ENCODE data around the gene FILIP1. TPM values are rescaled to one million over a fixed set of nuclear protein-coding genes. Genes with fewer than 3 reads are reported as not detected.

Gene FILIP1
- polyA plus RNA-seq, 1 of the 3 experiments (the other 2 are of a cell fraction) = 0.03 TPM

DNA sequence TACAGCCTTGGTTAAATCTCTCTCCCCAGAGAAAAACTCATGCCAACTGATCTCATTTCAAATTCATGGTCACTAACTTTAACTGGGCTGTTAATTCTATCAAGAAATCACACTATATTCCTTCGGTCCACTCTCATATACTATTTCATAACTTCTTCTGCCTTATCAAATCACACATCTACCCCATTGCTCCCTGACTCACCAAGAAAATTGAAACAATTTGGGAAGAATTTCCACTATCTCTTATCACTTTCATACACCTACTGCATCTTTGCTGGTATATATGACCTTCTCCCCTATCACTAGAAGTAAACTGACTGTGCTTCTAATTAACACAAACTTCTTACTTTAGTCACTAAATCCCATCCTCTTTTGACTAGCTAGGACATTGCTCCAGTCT lies 102.3 kb downstream of the FILIP1 start:
- no peak for TF ChIP-seq MEF2A (IDR thresholded peaks at IDR 0.05; ENCODE audit: borderline replicate concordance, low read depth)
- 20% methylated on average over 1 of the region's 1 CpG for WGBS (ENCODE audit: low lambda C conversion rate)
- no peak overlapping the region for H3K27ac ChIP-seq (ENCODE audit: low read depth in 2 of 2, low read length in 1 of 2)
- H3F3A ChIP-seq (replicated peaks; ENCODE audit: insufficient read depth) = no peaks in the 10 kb centered on the region
- H3K9me2 ChIP-seq = no peaks in the 10 kb centered on the region
- no peak overlapping the region for H3K9ac ChIP-seq
- no peaks in the 10 kb centered on the region for H3K4me1 ChIP-seq (ENCODE audit: control insufficient read depth in 1 of 2, insufficient read depth in 2 of 2, low read depth in 1 of 2, low read length in 1 of 2)
- DNase-seq = no peak
- H3K4me3 ChIP-seq (ENCODE audit: low read depth in 2 of 2, low read length in 1 of 2) = no peak overlapping the region
- no peaks in the 10 kb centered on the region for H3K36me3 ChIP-seq (replicated peaks in 1 of 2; ENCODE audit: control insufficient read depth in 1 of 2, insufficient read depth in 2 of 2, low read length in 1 of 2)
- H3K27me3 ChIP-seq (ENCODE audit: insufficient read depth) = no peaks in the 10 kb centered on the region
- H3K9me3 ChIP-seq = no peaks in the 10 kb centered on the region
- no peak overlapping the region for H3K4me2 ChIP-seq
- no peaks in the 10 kb centered on the region for H4K20me1 ChIP-seq (ENCODE audit: insufficient read depth)
- ChIA-PET CTCF (no interaction called here), POLR2A (no interaction called here)
- H3K79me2 ChIP-seq (ENCODE audit: insufficient read depth) = no peaks in the 10 kb centered on the region
- H2AFZ ChIP-seq (ENCODE audit: low read depth) = no peak overlapping the region

DNA sequence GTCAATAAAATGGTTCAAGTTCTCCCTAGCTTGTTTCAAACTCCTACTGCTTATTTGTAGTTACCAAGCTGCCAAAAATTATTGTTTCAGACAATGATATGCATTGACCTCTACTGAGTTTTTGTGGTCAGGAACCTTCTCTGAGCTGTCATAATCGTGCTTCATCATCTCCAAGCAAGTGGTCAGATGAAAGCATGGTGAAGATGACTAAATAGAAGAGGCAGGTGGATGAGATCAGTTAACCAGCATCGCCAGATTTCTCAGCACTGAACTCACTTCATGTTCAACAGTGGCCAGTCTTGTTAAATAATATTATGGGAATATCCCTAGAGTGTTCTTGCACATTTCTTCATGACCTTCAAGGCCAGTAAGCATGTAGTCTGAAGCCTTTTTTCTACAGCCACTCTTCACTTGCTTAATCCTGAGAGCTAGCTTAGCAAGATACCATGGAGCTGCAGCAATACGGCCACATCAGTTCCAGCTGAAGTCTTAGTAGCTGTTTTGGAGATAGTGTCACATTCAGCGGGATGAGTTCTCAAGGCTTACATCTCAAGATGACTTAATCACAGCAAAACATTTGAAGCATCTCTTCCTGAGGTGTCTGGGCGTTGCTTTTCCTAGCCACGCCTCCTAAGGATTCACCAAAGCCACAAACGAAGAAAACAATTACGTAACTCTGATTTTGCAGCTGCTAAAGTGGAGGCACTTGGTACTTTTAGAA lies 107.4 kb downstream of the FILIP1 start:
- CTCF ChIA-PET = no interaction called here
- no peaks in the 10 kb centered on the region for H3F3A ChIP-seq (replicated peaks; ENCODE audit: insufficient read depth)
- H3K4me2 ChIP-seq = no peak overlapping the region
- H3K4me3 ChIP-seq (ENCODE audit: low read depth in 2 of 2, low read length in 1 of 2) = no peak overlapping the region
- no peaks in the 10 kb centered on the region for H3K27me3 ChIP-seq (ENCODE audit: insufficient read depth)
- H3K36me3 ChIP-seq (replicated peaks in 1 of 2; ENCODE audit: control insufficient read depth in 1 of 2, insufficient read depth in 2 of 2, low read length in 1 of 2) = no peaks in the 10 kb centered on the region
- no peaks in the 10 kb centered on the region for H4K20me1 ChIP-seq (ENCODE audit: insufficient read depth)
- no peaks in the 10 kb centered on the region for H3K9me2 ChIP-seq
- WGBS (ENCODE audit: low lambda C conversion rate) = 63% methylated on average over 8 of the region's 8 CpGs
- no peak for DNase-seq
- no peak overlapping the region for H3K27ac ChIP-seq (ENCODE audit: low read depth in 2 of 2, low read length in 1 of 2)
- no peak overlapping the region for H3K9ac ChIP-seq
- POLR2A ChIA-PET = no interaction called here
- H3K9me3 ChIP-seq = no peaks in the 10 kb centered on the region
- H3K79me2 ChIP-seq (ENCODE audit: insufficient read depth) = no peaks in the 10 kb centered on the region
- no peak overlapping the region for H2AFZ ChIP-seq (ENCODE audit: low read depth)
- H3K4me1 ChIP-seq (ENCODE audit: control insufficient read depth in 1 of 2, insufficient read depth in 2 of 2, low read depth in 1 of 2, low read length in 1 of 2) = peaks cover 11% of the 10 kb centered on the region in 2 experiments; a peak in 3 of 4 replicates
- TF ChIP-seq JUND (IDR thresholded peaks at IDR 0.05) (peak; percentile 93), ELF1 (IDR thresholded peaks at IDR 0.05) (0 out of 2 replicates have a peak, but pooled peaks have one; percentile 14), SMC3 (IDR thresholded peaks at IDR 0.05; ENCODE audit: low read depth, low read length) (no peak), SIN3A (IDR thresholded peaks at IDR 0.05; ENCODE audit: borderline replicate concordance, low read depth, low read length) (0 out of 2 replicates have a peak, but pooled peaks have one; percentile 58), GATA2 (CRISPR knock-in tag; IDR thresholded peaks at IDR 0.05) (no peak), YY1 (IDR thresholded peaks at IDR 0.05; ENCODE audit: low read depth) (no peak), TCF12 (IDR thresholded peaks at IDR 0.05) (peak; percentile 96), RCOR1 (IDR thresholded peaks at IDR 0.05; ENCODE audit: low read length) (no peak), EZH2phosphoT487 (IDR thresholded peaks at IDR 0.05; ENCODE audit: borderline replicate concordance, low read depth) (no peak), FOXM1 (IDR thresholded peaks at IDR 0.05; ENCODE audit: low read depth) (peak; percentile 64; the same call in 1 of the 2 replicates), RFX5 (IDR thresholded peaks at IDR 0.05; ENCODE audit: low read length) (no peak), NFIC (IDR thresholded peaks at IDR 0.05; ENCODE audit: borderline replicate concordance) (peak; percentile 86), MXI1 (IDR thresholded peaks at IDR 0.05; ENCODE audit: low read depth, low read length) (no peak), POLR2AphosphoS5 (IDR thresholded peaks at IDR 0.05; ENCODE audit: low read depth, low read length) (peak; percentile 85), TEAD4 (IDR thresholded peaks at IDR 0.05; ENCODE audit: borderline replicate concordance, insufficient read depth) (peak; percentile 89), FOSL2 (IDR thresholded peaks at IDR 0.05; ENCODE audit: borderline replicate concordance, low read depth) (peak; percentile 78; the same call in 1 of the 2 replicates), EP300 (IDR thresholded peaks at IDR 0.05; ENCODE audit: borderline replicate concordance in 1 of 2, low read depth in 1 of 2, low read length in 1 of 2) (peak in 1 of 2 experiments; percentile 89; a peak in 2 of 4 replicates), CHD2 (IDR thresholded peaks at IDR 0.05; ENCODE audit: low read length, partially characterized antibody) (no peak), GABPA (IDR thresholded peaks at IDR 0.05; ENCODE audit: low read depth) (no peak), MEF2A (IDR thresholded peaks at IDR 0.05; ENCODE audit: borderline replicate concordance, low read depth) (no peak), NRF1 (IDR thresholded peaks at IDR 0.05; ENCODE audit: low read depth, low read length) (no peak)
- TF ChIP-seq, protein P1, sequence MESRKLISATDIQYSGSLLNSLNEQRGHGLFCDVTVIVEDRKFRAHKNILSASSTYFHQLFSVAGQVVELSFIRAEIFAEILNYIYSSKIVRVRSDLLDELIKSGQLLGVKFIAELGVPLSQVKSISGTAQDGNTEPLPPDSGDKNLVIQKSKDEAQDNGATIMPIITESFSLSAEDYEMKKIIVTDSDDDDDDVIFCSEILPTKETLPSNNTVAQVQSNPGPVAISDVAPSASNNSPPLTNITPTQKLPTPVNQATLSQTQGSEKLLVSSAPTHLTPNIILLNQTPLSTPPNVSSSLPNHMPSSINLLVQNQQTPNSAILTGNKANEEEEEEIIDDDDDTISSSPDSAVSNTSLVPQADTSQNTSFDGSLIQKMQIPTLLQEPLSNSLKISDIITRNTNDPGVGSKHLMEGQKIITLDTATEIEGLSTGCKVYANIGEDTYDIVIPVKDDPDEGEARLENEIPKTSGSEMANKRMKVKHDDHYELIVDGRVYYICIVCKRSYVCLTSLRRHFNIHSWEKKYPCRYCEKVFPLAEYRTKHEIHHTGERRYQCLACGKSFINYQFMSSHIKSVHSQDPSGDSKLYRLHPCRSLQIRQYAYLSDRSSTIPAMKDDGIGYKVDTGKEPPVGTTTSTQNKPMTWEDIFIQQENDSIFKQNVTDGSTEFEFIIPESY (IDR thresholded peaks at IDR 0.05; ENCODE audit: borderline replicate concordance, low read depth) = peak; percentile 66
- TF ChIP-seq, protein P2, sequence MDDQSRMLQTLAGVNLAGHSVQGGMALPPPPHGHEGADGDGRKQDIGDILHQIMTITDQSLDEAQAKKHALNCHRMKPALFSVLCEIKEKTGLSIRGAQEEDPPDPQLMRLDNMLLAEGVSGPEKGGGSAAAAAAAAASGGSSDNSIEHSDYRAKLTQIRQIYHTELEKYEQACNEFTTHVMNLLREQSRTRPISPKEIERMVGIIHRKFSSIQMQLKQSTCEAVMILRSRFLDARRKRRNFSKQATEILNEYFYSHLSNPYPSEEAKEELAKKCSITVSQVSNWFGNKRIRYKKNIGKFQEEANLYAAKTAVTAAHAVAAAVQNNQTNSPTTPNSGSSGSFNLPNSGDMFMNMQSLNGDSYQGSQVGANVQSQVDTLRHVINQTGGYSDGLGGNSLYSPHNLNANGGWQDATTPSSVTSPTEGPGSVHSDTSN (IDR thresholded peaks at IDR 0.05) = peak; percentile 98
- TF ChIP-seq, protein P3, sequence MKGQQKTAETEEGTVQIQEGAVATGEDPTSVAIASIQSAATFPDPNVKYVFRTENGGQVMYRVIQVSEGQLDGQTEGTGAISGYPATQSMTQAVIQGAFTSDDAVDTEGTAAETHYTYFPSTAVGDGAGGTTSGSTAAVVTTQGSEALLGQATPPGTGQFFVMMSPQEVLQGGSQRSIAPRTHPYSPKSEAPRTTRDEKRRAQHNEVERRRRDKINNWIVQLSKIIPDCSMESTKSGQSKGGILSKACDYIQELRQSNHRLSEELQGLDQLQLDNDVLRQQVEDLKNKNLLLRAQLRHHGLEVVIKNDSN (IDR thresholded peaks at IDR 0.05; ENCODE audit: borderline replicate concordance, low read depth) = no peak
- TF ChIP-seq, protein P4, sequence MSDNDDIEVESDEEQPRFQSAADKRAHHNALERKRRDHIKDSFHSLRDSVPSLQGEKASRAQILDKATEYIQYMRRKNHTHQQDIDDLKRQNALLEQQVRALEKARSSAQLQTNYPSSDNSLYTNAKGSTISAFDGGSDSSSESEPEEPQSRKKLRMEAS (IDR thresholded peaks at IDR 0.05; ENCODE audit: low read depth) = 0 out of 2 replicates have a peak, but pooled peaks have one; percentile 16
